OCI-LY1 (cell line): ENCODE data around the gene ABTB2.
"Not testable (repeated sequence)": the region's sequence is repeated elsewhere in the genome, so short reads cannot be mapped to it uniquely, and the experiment has no call there.

Experiments
- H2AFZ ChIP-seq: fragments of 200-600 bp; sonication (generic), shearing (Covaris generic); 2 replicates; pipeline ENCODE4 v1.6.0; 2014; ENCODE audit warnings: antibody characterized with exemption, mild to moderate bottlenecking, low read length
- H3F3A ChIP-seq: fragments of 200-600 bp; sonication (generic), shearing (Covaris generic); 2 replicates; pipeline ENCODE4 v1.6.0; 2014; ENCODE audit warnings: mild to moderate bottlenecking, antibody characterized with exemption, low read length, moderate library complexity; ENCODE audit not compliant: insufficient read depth
- H3K27ac ChIP-seq: fragments of 200-600 bp; sonication (generic); 2 replicates; pipeline ENCODE4 v1.5.1; 2014; ENCODE audit warnings: low read length, mixed run types, mild to moderate bottlenecking, low read depth; ENCODE audit not compliant: poor library complexity, severe bottlenecking
- H3K27me3 ChIP-seq: fragments of 200-600 bp; sonication (generic); 2 replicates; pipeline ENCODE4 v1.6.0; 2014; ENCODE audit warnings: antibody characterized with exemption, mild to moderate bottlenecking, low read length, moderate library complexity; ENCODE audit not compliant: insufficient read depth
- H3K36me3 ChIP-seq: fragments of 200-600 bp; sonication (generic); 2 replicates; pipeline ENCODE4 v1.6.1; 2014; ENCODE audit warnings: mild to moderate bottlenecking, antibody characterized with exemption, low read length, moderate library complexity, mixed read lengths; ENCODE audit not compliant: insufficient read depth
- H3K4me1 ChIP-seq: fragments of 200-600 bp; sonication (generic); 2 replicates; pipeline ENCODE4 v1.5.1; 2014; ENCODE audit warnings: mild to moderate bottlenecking, low read length, moderate library complexity; ENCODE audit not compliant: insufficient read depth, severe bottlenecking
- H3K4me2 ChIP-seq: fragments of 200-600 bp; sonication (generic), shearing (Covaris generic); 2 replicates; pipeline ENCODE4 v1.6.1; 2014; ENCODE audit warnings: low read length
- H3K4me3 ChIP-seq: fragments of 200-600 bp; sonication (generic); 2 replicates; pipeline ENCODE4 v1.5.1; 2014; ENCODE audit warnings: low read length, low read depth, mild to moderate bottlenecking, mixed read lengths; ENCODE audit not compliant: poor library complexity, severe bottlenecking
- H3K79me2 ChIP-seq: fragments of 200-600 bp; shearing (Covaris generic); 2 replicates; pipeline ENCODE4 v1.6.1; 2016; ENCODE audit warnings: mixed run types, low read length, mixed read lengths; ENCODE audit not compliant: insufficient read depth
- H3K9ac ChIP-seq: fragments of 200-600 bp; sonication (generic), shearing (Covaris generic); 2 replicates; pipeline ENCODE4 v1.6.1; 2014; ENCODE audit warnings: mild to moderate bottlenecking, low read length, mixed read lengths
- H3K9me2 ChIP-seq: fragments of 200-600 bp; sonication (generic), shearing (Covaris generic); 2 replicates; pipeline ENCODE4 v1.6.1; 2014; ENCODE audit warnings: low read depth, mild to moderate bottlenecking, low read length, mixed read lengths
- H3K9me3 ChIP-seq: fragments of 200-600 bp; shearing (Covaris generic); 2 replicates; pipeline ENCODE4 v1.6.1; 2014; ENCODE audit warnings: low read length, mixed read lengths
- H4K20me1 ChIP-seq: fragments of 200-600 bp; sonication (generic), shearing (Covaris generic); 2 replicates; pipeline ENCODE4 v1.6.0; 2016; ENCODE audit warnings: mild to moderate bottlenecking, low read length; ENCODE audit not compliant: insufficient read depth
- EZH2 ChIP-seq: fragments of 200-600 bp; sonication (generic), shearing (Covaris generic); IDR thresholded peaks from 2 replicates; pipeline ENCODE4 v1.8.0; 2017; ENCODE audit warnings: borderline replicate concordance, mixed run types, mild to moderate bottlenecking, antibody characterized with exemption, low read length, moderate library complexity, mixed read lengths
- TF ChIP-seq, protein P1 (sequence below): fragments of 200-600 bp; sonication (generic), shearing (Covaris generic); IDR thresholded peaks from 2 replicates; pipeline ENCODE4 v1.5.1; 2017; ENCODE audit warnings: mild to moderate bottlenecking, antibody characterized with exemption, low read length, moderate library complexity, mixed read lengths

ABTB2 gene

GRCh38 chr11:34250732-34251588, 106.8 kb downstream of the ABTB2 start:
- no peaks in the 10 kb centered on the region for H3F3A ChIP-seq
- H3K79me2 ChIP-seq, result no peaks in the 10 kb centered on the region
- no peak for TF ChIP-seq EZH2
- TF ChIP-seq, protein P1, sequence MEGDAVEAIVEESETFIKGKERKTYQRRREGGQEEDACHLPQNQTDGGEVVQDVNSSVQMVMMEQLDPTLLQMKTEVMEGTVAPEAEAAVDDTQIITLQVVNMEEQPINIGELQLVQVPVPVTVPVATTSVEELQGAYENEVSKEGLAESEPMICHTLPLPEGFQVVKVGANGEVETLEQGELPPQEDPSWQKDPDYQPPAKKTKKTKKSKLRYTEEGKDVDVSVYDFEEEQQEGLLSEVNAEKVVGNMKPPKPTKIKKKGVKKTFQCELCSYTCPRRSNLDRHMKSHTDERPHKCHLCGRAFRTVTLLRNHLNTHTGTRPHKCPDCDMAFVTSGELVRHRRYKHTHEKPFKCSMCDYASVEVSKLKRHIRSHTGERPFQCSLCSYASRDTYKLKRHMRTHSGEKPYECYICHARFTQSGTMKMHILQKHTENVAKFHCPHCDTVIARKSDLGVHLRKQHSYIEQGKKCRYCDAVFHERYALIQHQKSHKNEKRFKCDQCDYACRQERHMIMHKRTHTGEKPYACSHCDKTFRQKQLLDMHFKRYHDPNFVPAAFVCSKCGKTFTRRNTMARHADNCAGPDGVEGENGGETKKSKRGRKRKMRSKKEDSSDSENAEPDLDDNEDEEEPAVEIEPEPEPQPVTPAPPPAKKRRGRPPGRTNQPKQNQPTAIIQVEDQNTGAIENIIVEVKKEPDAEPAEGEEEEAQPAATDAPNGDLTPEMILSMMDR, result no peak
- no peaks in the 10 kb centered on the region for H3K27me3 ChIP-seq
- peak overlapping the region; percentile 15 for H3K4me3 ChIP-seq
- H2AFZ ChIP-seq, result no peak overlapping the region
- no peak overlapping the region for H3K27ac ChIP-seq
- peaks cover 6% of the 10 kb centered on the region for H3K4me1 ChIP-seq
- H3K9me2 ChIP-seq, result no peaks in the 10 kb centered on the region
- H3K36me3 ChIP-seq, result no peaks in the 10 kb centered on the region
- H3K9me3 ChIP-seq, result no peaks in the 10 kb centered on the region
- peak overlapping the region; percentile 45 for H3K4me2 ChIP-seq
- no peak overlapping the region for H3K9ac ChIP-seq
- H4K20me1 ChIP-seq, result no peaks in the 10 kb centered on the region

DNA sequence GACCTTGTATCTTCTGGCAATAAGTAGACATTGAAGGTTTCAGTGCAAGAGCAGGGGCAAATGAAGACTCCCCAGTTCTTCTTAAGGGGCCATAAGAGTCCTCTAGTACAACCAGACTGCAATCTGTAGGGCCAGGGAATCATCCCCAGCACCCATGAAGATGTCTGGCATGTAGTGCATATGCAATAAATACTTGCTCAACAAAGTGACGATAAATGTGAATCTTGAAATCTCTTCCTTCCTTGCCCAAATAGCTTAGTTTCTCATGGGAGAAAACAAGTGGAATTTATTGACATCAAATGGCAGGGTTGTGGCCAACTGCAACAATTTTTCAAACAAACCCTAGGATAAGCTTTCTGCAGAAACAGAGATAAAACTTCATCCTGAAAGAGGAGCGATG, 107.6 kb downstream of the ABTB2 start:
- TF ChIP-seq EZH2, result no peak
- TF ChIP-seq, protein P1, result no peak
- Histone ChIP-seq H3K27ac (no peak overlapping the region), H4K20me1 (no peaks in the 10 kb centered on the region), H3K9me3 (no peaks in the 10 kb centered on the region), H3K4me3 (no peak overlapping the region), H2AFZ (no peak overlapping the region), H3K4me2 (no peak overlapping the region), H3K4me1 (peaks cover 6% of the 10 kb centered on the region), H3K9me2 (no peaks in the 10 kb centered on the region), H3K9ac (no peak overlapping the region), H3K27me3 (no peaks in the 10 kb centered on the region), H3F3A (no peaks in the 10 kb centered on the region), H3K36me3 (no peaks in the 10 kb centered on the region), H3K79me2 (no peaks in the 10 kb centered on the region)

- H2AFZ ChIP-seq, result no peak overlapping the region
- peaks cover 6% of the 10 kb centered on the region for H3K4me1 ChIP-seq
- no peak overlapping the region for H3K4me3 ChIP-seq
- no peak overlapping the region for H3K9ac ChIP-seq
- H3K79me2 ChIP-seq, result no peaks in the 10 kb centered on the region
- H3K27ac ChIP-seq, result no peak overlapping the region
- H3K9me2 ChIP-seq, result no peaks in the 10 kb centered on the region
- TF ChIP-seq EZH2, result no peak
- TF ChIP-seq, protein P1, result no peak
- H3K27me3 ChIP-seq, result no peaks in the 10 kb centered on the region
- H3K36me3 ChIP-seq, result no peaks in the 10 kb centered on the region
- no peaks in the 10 kb centered on the region for H4K20me1 ChIP-seq
- H3F3A ChIP-seq, result no peaks in the 10 kb centered on the region
- H3K4me2 ChIP-seq, result no peak overlapping the region
- H3K9me3 ChIP-seq, result no peaks in the 10 kb centered on the region
Measured at GRCh38 chr11:34249439-34249838, 108.4 kb downstream of the ABTB2 start.

DNA sequence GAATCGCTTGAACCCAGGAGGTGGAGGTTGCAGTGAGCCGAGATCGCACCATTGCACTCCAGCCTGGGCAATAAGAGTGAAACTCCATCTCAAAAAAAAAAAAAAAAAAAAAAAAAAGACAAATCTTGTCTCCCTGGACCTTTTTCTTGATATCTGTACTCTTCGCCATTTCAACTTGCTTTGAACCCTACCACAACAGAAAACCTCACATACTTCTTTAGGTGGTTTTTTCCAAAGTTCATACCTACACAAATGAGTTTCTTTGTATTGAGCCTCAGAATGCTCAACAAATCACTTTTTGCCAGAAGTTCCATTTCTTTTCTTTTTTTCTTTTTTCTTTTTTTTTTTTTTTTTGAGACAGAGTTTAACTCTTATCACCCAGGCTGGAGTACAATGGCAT, 111.3 kb downstream of the ABTB2 start:
- H3K27me3 ChIP-seq, H3F3A ChIP-seq, H3K27ac ChIP-seq, H3K4me1 ChIP-seq, H3K9me3 ChIP-seq, H2AFZ ChIP-seq, H3K36me3 ChIP-seq, H3K4me2 ChIP-seq, H3K9me2 ChIP-seq, H3K79me2 ChIP-seq, H3K4me3 ChIP-seq, H4K20me1 ChIP-seq, H3K9ac ChIP-seq: not testable (repeated sequence)
